SK-N-SH (cell line): ENCODE measurements around the gene CREBRF.

Experiments
- CTCF ChIP-seq: fragments of 200-600 bp; sonication (generic); IDR thresholded peaks from 2 replicates; pipeline ENCODE4 v1.6.1; 2017; ENCODE audit warnings: antibody characterized with exemption, mild to moderate bottlenecking, moderate library complexity
- USF2 ChIP-seq: fragments of 150-350 bp; IDR thresholded peaks from 2 replicates; pipeline ENCODE4 v1.6.1; 2017; ENCODE audit warnings: antibody characterized with exemption, low read length, low read depth, borderline replicate concordance

GRCh38 chr5:173062141-173062540 is 6.0 kb downstream of the CREBRF start:
- TF ChIP-seq CTCF (no peak), USF2 (no peak)
